Erythroblast (primary cell): Measurements from ENCODE around the gene RIN3.

ENCODE experiments used
- DNase-seq, 2 experiments: peaks; one replicate each; lab custom pipeline; 2025; lab: John Stamatoyannopoulos, UW
- GATA1 ChIP-seq: IDR thresholded peaks from 2 replicates; pipeline ENCODE4 v1.6.1; 2011; ENCODE audit warnings: low read depth, mild to moderate bottlenecking, control low read depth, low read length, moderate library complexity
- POLR2A ChIP-seq: IDR thresholded peaks from 2 replicates; pipeline ENCODE4 v1.6.1; 2011; ENCODE audit warnings: mild to moderate bottlenecking, low read length

The RIN3 gene

GRCh38 chr14:92645841-92646478, 132.4 kb downstream of the RIN3 start:
- no peak for DNase-seq
- TF ChIP-seq GATA1 (no peak), POLR2A (no peak)

GRCh38 chr14:92646952-92647796, 133.6 kb downstream of the RIN3 start:
- no peak for DNase-seq
- TF ChIP-seq GATA1 (no peak), POLR2A (no peak)

- DNase-seq = no peak
- TF ChIP-seq GATA1 = no peak
- TF ChIP-seq POLR2A = no peak
Observed at GRCh38 chr14:92647797-92648279, 134.3 kb downstream of the RIN3 start.

GRCh38 chr14:92649066-92649465, 135.5 kb downstream of the RIN3 start:
- TF ChIP-seq POLR2A (no peak), GATA1 (no peak)

GRCh38 chr14:92649934-92650545, 136.5 kb downstream of the RIN3 start:
- no peak for DNase-seq
- no peak for TF ChIP-seq POLR2A
- no peak for TF ChIP-seq GATA1

More at GRCh38 chr14:92649066-92649465, 135.5 kb downstream of the RIN3 start:
- DNase-seq = no peak

GRCh38 chr14:92650581-92651105, 137.1 kb downstream of the RIN3 start:
- TF ChIP-seq GATA1 (no peak), POLR2A (no peak)
- DNase-seq = no peak

- DNase-seq = no peak
- TF ChIP-seq GATA1 (no peak), POLR2A (no peak)
Observed at GRCh38 chr14:92651106-92651757, 137.7 kb downstream of the RIN3 start.

GRCh38 chr14:92651758-92652406, 138.3 kb downstream of the RIN3 start:
- DNase-seq = no peak
- no peak for TF ChIP-seq GATA1
- no peak for TF ChIP-seq POLR2A

- TF ChIP-seq GATA1 (no peak), POLR2A (no peak)
- no peak for DNase-seq
Observed at GRCh38 chr14:92652413-92653151, 139.0 kb downstream of the RIN3 start.

- no peak for DNase-seq
Observed at GRCh38 chr14:92653162-92653651, 139.6 kb downstream of the RIN3 start.

GRCh38 chr14:92654239-92654901, 140.8 kb downstream of the RIN3 start:
- TF ChIP-seq GATA1 (no peak), POLR2A (no peak)
- no peak for DNase-seq

More at GRCh38 chr14:92653162-92653651, 139.6 kb downstream of the RIN3 start:
- TF ChIP-seq GATA1 (no peak), POLR2A (no peak)
